IPS-NIHi7 (cell line): ENCODE results near the gene ITPK1.
A peak's percentile ranks its signal among the peaks of the same experiment; 100 is the strongest.

Experiments used
- DNase-seq: peaks from one replicate; pipeline ENCODE4 v3.0.0; 2012; ENCODE audit warnings: mixed read lengths; ENCODE audit errors: extremely low spot score

The ITPK1 gene

DNA sequence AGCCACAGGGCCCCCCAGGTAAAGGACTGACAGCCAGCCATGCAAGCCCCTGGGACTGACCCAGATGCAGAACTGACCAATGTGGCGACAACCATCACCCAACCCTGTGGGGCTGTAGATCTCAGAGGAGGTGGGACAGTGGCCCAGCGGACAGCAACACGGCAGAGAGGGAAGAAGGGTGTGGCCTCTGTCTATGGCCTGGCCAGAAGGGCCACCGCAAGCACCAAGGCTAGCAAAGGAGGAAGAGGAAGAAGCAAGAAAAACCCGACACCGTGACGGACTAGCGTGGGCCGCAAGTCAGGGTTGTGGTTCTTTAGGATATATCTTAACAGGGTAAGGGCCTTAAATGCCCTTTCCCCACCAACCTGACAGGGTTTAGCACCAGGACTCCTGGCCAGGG lies 71.2 kb downstream of the ITPK1 start:
- DNase-seq = no peak

DNA sequence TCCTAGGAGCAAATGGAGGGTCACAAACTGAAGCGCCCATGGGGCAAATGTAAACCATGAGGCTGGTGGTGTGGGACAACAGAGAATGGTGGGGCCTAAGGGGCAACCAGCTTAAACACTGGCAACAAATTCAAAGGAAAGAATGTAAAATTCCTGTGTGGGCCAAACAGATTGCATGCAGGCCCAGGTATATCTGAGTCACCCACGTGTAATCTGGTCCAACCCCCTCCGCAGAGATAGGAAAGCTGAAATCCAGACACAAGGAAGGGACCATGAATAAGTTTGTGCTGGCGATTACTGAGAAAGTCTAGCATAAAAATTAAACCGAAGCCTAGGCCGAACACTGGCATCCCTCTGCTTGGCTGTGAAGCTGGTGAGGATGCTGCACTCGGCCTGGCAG lies 71.6 kb downstream of the ITPK1 start:
- DNase-seq = no peak

DNA sequence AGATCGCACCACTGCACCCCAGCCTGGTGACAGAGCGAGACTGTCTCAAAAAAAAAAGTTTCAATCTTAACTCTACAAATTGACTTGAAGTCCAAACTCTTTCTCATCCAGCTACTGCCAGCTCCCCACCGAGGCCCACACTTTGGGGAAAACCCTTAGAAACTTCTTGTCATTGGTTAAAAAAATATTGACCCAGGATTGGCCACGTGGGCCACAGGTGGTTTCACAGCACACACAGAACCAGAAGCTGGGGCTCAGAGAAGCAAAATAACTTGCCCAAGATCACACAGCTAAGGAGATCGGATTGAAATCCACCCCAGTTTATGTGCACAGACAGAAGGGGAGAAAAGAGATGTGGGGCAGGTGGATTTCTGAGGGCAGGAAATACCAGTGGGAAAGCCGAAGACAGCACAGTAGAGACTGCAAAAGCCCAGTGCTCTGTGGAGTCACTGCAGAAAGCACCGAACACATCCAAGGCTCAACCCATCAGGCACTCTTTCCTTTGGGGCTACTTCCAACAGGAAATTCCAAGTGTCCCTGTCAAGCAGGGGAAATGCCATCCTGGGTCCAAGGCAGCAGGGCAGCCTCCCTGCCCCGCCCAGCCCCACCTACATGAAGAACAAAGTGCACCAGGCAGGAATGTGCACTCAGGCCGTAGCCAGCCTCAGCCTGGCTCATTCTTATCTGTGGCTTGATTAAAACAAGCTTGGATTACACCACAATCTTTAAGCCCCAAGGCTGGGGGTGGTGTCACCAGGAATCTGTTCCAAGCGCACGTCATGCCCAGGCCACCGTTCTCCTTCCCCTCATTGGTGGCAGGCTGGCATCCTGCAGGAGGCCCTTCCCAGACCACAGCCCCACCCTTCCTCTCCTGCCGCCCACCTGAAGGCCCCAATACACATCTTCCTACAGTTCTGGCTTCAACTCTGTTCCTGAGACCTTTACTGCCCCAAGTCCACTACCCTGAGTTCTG lies 72.5 kb downstream of the ITPK1 start:
- DNase-seq = no peak

DNA sequence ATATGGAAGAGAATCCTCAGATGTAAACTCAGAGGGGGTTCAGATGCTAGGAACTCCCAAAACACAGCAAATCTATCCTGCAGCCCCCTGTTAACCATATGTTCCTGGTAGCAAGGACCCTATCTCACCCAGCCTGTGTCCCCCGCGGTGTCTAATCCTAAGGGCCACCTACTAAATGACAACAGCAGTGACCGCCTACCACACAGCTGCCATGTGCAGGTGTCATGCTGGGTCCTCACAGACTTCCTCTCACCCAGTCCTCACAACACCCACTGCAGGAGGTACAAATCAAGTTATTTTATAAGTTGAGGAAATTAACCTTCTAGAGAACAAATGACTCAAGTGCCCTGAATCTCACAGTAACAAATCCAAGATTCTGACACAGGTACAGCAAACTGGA lies 73.9 kb downstream of the ITPK1 start:
- no peak for DNase-seq

DNA sequence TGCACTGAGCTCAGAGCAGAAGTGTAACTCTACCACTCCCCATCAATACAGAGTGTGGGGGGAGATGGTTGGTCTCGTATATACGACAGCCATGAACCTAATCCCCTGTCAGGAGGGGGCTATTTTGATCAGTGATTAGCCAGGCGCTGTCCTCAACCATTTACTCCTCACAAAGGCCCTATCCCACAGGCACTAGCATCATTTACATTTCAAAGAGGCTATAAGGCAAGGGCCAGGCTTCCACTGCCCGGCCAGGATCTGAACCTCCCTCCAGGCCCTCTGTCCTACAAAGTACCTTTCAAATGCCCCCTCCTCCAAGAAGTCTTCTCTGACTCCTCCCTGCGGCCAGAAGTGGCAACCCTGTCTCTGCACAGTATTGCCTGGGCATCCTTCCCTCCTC lies 74.7 kb downstream of the ITPK1 start:
- peak; percentile 66 for DNase-seq

DNA sequence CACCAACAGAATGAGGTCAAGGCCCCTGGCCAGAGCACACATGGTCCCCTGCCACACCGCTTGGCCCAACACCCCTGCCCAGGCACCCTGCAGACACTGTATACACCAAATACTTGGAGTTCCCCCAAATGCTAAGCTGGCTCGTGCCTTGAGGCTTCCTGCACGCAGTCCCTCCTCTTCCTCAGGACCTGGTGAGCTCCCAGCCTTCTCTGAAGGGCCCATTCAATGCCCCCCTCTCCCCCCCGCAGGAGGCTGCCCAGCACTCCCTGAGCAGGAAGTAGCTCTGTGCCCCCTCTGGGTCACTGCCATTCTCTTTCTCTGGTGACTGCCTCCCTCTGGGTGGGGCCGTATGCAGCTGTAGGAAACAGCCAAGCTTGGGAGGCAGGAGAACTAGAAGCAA lies 75.3 kb downstream of the ITPK1 start:
- no peak for DNase-seq

DNA sequence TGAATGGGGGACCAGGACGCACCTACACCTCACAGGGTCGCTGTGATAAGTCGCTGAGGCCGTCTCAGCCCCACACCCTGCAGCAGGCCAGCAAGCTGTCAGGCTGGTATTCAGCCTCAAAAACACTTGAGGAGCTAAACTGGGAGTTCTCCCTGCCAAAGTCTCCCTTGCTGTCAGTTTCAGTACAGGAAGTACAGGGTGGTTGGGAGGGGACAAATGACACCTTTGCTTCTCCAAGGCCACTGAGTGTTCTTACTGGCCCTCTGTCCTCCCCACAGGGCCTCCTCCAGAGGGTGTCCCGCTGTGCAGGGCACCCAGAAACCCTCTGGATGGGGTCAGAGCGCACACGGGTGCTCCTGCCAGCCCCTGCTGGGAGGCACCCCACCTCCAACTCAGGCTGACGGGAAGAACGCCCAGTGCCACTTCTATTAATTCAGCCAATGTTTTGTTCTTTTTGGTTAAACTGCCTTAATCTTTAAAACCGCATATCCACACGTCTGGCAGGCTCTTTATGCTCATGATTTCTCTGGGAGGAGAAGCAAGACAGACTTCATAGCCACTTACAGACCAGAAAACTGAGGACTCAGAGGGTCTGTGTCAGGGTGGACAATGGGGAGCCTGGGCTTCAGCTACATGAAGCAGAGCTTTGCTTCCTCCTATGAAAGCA lies 75.9 kb downstream of the ITPK1 start:
- no peak for DNase-seq

DNA sequence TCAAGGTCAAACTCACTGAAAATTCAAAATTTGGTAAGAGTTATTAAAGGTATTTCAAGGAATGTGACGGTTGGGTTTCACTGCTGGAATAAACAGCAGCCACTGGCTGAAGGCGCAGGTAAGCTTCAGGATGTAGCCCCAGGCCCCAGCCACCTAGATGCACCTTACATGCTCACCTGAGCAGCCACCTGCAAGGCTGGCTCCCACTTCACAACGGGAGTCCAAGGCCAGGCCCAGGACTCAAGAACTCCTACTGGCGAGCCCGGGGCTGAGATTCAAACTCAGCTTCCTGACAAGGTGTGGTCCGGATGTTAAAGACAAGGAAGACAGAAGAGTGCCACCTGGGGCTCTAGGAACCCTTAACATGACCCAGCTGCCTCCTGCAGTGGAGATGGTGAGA lies 78.4 kb downstream of the ITPK1 start:
- DNase-seq = no peak

DNA sequence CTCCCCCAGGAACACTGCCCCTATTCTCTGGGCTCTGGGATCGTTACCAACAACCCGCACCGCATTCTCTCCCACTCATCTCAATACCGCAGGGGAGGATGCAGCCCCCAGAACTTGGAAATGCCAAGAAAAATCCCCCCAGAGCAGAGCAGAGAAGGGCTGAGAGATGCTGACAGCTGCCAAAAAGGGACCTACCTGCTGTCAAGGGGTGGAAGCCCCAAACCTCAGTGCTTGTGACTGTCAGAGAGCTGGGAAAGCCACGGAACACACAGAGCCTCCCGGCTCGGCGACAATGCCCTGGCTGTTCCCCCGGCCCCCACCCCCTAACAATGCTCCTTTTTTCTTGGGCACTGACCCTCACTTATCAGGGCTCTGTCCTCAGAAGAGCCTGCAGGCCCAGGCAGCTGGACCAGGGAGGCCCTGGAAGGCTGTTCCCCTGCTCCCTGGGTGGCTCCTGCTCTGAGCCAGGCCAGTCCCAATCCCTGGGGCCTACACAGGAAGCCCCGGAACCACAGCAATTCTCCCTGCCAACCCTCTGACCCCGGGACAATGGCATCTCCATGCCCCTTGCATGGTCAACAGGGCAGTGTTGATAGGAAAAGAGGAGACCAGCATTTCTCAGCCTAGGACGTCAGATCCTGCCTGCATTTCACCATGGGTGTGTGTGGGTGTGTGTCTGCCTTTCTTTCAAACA lies 78.9 kb downstream of the ITPK1 start:
- DNase-seq = no peak

DNA sequence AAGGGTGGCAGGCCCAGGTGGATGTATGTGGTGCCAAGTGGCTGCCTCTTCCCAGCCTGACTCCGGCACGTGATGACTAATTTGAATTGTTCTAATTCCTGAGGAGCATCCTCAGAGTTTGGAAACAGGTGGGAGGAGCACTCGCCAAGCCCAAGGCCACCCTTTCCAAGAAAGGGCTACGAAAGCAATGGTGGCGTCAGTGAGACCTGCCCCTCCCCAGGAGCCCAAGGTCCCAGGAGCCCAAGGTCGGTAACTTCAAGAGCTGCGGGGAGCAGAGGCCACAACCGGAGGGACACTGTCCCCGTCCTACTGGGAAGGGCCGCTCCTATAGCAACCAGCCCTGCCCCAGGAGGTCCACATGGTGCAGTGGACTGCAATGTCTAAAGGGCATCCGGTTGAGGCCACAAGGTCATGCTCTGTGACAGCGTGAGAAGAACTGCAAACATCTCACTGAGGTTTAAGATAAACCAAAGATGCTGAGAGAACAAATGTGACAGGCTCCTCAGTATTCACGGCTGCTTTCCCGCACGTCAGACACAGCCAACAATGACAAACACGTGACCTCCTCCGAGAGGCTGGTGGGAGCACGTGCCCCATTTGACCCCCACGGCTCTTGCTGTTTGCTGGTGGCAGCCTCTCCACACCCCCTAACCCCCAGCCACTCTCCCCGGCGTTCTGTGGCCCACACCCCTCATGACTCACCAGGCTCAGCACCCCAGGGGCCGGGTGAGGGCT lies 79.6 kb downstream of the ITPK1 start:
- no peak for DNase-seq

DNA sequence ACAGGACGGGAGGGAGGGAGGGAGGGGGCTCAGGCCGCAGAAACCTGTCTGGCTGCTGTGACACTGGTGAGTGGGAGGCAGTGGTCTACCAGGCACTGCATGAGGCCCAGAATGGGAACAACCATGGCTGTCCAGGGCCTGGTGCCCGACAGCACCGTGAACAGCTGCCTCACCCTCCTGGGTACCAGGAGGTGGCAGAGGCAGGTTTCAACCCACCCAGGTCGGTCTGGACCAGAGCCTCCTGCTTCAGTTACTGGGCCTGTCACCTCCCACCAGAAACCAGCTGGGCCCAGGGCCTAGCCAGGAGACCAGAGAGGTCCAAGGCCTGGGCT lies 80.2 kb downstream of the ITPK1 start:
- no peak for DNase-seq

DNA sequence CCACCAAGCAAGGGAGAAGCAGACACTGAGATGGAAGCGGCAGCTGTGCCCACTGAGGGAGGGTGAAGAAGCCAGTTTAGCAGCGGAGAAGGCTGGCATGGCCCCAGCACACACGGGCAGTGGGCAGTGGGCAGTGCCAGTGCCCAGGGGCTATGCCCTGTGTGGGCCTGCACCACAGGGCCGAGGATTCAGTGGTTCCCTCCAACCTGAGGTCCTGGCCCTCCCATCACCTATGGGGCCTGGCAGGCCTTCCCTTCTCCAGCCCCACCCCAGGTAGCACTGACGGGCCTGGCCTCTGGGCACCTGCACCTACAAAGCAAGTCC lies 81.1 kb downstream of the ITPK1 start:
- no peak for DNase-seq

DNA sequence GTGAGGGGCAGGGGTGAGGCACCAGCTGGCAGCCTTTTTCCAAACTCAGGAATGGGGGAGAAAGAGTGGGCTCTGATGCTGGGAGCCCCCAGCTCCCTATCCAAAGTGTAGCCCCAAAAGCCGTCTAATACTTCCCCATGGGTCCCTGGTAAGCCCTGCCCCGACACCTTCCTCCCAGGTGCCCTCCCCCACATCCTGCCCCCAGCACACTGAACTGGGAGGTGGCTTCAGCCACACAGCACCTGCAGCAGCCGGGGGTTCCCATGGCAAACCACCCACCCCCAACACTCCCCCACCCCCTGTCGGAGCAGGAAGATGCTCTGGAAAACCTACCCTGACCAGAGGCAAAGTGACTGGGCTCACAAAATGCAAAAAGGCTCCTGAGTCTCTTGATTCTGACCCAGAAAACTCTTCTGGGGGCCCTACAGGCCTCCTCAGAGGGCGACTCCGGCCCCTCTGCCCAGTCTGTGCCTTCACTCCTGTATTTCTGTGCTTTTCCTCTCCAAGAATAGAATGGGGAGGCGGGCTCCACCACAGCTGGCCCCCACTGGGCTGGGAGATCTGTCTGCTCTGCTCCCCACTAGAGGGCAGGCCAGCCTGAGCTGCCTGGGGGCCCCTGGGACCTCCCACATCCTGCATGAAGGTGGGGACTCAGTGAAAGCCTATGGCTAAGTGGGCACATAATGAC lies 81.6 kb downstream of the ITPK1 start:
- peak; percentile 72 for DNase-seq

DNA sequence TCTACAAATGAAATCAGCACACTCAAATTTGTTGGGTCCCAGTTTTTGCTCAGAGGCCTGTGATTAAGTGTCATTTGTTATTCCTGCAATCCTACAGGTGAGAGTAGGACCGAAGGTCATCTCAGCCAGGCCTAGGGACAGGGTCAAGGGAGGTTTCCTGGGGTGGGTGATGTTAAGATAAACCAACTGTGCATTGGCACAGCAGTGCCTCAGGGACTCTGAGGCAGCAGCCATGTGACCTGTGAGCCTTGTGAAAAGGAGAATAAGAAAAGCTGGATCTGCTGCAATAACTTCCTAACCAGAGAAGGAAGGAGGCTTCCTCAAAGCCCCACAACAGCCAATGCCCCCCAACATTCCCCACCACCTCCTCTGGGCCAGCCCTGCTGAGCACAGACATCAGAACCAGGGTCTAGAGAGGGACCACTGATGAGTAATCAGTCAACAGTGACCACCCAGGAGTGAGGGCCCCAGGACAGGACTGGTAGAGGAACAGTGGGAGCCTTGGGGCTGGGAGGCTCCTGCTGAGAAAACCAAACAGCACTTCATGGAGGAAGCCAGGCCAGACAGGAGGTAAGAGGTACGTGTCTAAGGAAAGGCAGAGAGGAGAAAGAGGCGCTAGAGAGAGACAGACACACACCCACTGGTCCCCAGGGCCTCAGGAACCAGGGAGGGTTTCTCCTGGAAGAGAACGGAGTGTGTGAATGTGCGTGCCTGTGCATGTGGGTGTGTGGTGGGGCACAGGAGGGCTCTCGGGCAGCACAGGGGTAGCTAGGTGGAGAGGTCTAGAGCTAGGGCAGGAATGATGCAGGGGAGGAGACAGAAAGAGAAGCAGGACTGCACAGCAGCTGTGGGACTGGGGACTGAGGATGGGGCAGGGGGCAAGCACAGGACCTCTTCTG lies 82.4 kb downstream of the ITPK1 start:
- no peak for DNase-seq

DNA sequence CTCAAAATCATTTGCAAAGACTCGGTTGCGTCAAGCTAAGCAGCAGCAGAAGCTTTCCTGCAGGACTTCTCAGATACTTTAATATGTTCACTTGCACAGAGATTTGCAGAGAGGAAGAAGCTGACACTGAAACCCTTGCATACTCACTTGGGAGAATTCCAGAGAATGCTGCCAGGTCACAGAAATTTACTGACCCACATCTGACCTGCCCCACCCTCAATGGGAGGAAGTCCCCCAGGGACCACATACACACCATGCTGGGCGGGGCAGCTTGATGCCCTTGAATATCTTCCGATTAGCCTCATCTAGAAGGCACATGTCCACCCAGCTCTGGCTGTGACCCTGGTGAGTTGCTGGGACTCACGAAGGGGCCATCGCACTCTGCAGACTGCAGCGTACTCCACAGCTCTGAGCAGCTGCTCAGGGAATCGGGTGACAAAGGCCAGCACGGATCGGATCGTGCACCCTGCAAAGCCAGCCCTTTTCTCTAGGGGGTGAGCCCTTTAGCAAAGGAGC lies 83.2 kb downstream of the ITPK1 start:
- no peak for DNase-seq

DNA sequence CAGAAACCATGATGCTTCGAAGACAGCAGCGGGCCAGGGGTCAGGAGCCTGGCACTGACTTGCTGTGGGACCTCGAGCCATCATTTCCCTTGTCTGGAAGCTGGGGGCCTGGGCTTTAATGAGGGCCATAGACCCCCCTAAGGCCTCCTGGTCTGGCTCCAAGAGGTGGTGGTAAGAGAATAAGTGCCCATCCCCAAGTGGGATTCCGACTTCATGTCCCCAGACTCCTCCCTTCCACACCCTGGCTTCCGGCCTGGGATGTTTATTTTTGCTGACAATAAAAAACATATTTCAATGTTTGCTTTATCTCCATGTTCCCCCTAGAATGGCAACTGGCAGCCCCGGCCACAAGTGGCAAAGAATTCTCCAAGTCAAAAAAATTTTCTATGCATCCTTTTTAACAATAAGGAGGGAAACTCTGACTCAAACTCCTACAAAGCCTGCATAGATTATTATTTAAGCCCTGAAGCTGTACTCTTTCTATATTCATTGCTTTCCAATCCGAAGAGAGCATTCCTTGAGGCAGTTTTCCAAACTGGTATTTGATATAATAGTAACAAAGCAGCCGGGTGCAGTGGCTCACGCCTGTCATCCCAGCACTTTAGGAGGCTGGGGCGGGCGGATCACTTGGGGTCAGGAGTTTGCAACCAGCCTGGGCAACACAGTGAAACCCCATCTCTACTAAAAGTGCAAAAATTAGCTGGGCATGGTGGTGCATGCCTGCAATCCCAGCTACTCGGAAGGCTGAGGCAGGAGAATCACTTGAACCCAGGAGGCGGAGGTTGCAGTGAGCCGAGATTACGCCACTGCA lies 84.0 kb downstream of the ITPK1 start:
- no peak for DNase-seq

DNA sequence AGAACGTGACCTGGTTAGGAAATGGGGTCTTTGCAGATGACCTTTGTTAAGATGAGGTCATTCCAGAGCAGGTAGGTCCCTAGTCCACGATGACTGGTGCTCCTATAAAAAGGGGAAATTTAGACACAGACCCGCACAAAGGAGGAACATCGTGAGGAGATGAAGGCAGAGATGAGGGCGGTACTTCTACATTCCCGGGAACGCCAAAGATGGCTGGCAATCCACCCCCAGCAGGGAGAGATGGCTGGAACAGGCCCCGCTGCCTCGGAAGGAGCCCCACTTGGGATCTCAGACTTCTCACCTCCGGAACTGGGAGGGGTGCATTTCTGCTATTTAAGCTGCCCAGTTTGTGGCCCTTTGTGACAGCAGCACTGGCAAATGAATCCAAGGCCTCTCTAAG lies 85.0 kb downstream of the ITPK1 start:
- no peak for DNase-seq

DNA sequence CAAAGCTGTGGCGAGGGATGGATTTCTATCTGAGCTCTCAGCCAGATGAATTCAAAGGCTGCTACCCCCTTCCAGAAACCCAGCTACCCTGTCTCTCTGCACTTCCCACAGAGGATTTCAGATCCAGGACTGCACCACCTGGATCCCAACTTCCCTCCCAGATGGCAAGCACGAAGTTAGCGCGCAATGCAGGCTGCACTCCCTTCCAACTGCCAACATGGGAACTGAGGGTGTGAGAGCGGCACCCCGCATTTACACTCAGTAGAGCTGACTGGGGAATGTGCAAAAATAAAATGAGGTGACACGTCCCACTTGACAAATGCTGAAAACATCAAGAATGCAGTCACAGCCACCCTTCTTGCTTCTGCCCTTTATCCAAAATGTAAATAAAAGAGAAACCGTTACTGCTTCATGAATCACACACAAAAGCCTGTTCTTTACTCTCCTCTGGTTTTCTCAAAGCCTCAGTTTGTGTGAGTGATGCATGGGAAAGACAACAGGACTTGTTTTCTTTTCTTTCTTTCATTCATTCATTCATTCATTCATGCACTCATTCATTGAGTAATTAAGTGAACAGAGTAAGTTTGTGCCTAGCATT lies 85.7 kb downstream of the ITPK1 start:
- no peak for DNase-seq

DNA sequence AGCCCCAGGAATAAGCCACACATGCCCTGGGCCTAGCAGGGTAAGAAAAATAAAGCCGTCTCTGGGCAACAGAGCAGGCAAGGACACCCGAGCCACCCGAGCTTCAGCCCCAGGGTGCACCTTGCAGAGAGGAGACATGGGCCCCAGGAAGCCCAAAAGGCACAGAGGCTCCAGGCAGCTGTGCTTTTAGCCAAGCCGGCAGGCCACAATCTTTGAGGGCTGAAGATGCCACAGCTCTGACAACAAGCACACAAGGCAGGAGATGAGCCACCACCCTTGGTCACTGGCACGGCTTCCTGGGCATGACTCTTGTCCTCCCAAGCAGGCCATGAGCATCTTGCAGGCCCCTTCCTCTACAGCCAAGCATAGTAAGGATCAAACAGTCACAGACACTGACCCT lies 86.3 kb downstream of the ITPK1 start:
- no peak for DNase-seq
